ENCODE data around the gene SGSH. TPM values are rescaled to one million over a fixed set of nuclear protein-coding genes. Genes with fewer than 3 reads are reported as not detected.
"Not testable (repeated sequence)": the region's sequence is repeated elsewhere in the genome, so short reads cannot be mapped to it uniquely, and the experiment has no call there.

SGSH gene
- total and polyA plus RNA-seq, 4 donors: 11.1 to 61.3 (median 42.7) TPM

DNA sequence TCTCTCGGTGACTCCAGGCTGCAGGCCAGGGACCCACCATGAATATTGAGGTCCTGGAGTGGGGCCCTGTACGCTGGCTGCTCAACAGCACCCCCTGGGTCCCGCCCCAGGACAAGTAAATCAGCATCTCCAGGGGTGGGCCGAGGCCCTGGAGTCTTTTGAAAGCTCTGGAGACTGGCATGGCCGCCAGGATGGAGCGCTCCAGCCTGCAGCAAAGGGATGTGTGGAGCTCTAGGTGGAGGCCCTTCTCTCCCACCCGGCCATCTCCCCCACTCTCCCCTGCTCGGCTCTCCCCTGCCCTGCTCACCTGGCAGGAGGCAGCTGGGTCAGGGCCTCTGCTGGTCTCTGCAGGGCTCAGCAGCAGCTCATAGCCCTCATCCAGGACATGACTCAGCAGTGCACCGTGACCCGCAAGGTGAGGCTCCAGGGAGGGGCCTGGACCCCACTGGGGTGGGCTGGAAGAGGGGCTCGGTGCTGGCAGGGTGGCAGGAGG lies 16.6 kb downstream of the SGSH start:
- ATAC-seq (ENCODE audit: low FRiP score): no peak

DNA sequence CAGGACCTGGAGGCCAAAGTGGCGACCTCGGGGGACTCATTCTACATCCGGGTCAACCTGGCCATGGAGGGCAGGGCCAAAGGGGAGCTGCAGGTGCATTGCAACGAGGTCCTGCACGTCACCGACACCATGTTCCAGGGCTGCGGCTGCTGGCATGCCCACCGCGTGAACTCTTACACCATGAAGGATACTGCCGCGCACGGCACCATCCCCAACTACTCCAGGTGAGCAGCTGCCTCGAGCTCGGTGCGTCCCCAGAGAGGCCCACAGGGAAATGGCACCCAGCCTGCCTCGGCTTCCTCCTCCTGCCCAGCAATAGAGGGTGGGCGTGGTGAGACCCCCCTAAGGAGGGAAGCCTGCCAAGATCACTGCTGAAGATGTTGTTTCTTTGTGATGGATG lies 17.9 kb downstream of the SGSH start:
- no peaks in the 10 kb centered on the region for H3K36me3 ChIP-seq (ENCODE audit: control insufficient read depth in 1 of 2, insufficient read depth in 2 of 2, low read length in 1 of 2)
- intact Hi-C loops (cut with DNase I): no loop called here
- no peaks in the 10 kb centered on the region for H3K4me1 ChIP-seq (ENCODE audit: control insufficient read depth in 1 of 2, insufficient read depth in 2 of 2, low read length in 2 of 2)
- H3K27me3 ChIP-seq (ENCODE audit: control insufficient read depth in 1 of 2, insufficient read depth in 2 of 2, low read length in 1 of 2): no peaks in the 10 kb centered on the region
- DNase-seq (no peak), ATAC-seq (ENCODE audit: low FRiP score) (no peak)
- 86 to 89% methylated on average over 17 of the region's 17 CpGs for WGBS, 2 donors
- H3K9me3 ChIP-seq (ENCODE audit: control insufficient read depth, low read length): no peaks in the 10 kb centered on the region
- H3K27ac ChIP-seq (ENCODE audit: low read depth in 1 of 2, low read length in 2 of 2): no peak overlapping the region
- H3K4me3 ChIP-seq (ENCODE audit: low read length in 2 of 2): no peak overlapping the region

More for the DNA sequence above, 16.6 kb downstream of the SGSH start:
- intact Hi-C loops (cut with DNase I): no loop called here
- Histone ChIP-seq H3K9me3 (ENCODE audit: control insufficient read depth, low read length) (no peaks in the 10 kb centered on the region), H3K4me1 (ENCODE audit: control insufficient read depth in 1 of 2, insufficient read depth in 2 of 2, low read length in 2 of 2) (no peaks in the 10 kb centered on the region), H3K27ac (ENCODE audit: low read depth in 1 of 2, low read length in 2 of 2) (no peak overlapping the region), H3K4me3 (ENCODE audit: low read length in 2 of 2) (no peak overlapping the region), H3K27me3 (ENCODE audit: control insufficient read depth in 1 of 2, insufficient read depth in 2 of 2, low read length in 1 of 2) (no peaks in the 10 kb centered on the region), H3K36me3 (ENCODE audit: control insufficient read depth in 1 of 2, insufficient read depth in 2 of 2, low read length in 1 of 2) (no peaks in the 10 kb centered on the region)
- WGBS, 2 donors: 79 to 81% methylated on average over 11 of the region's 11 CpGs
- DNase-seq: no peak

DNA sequence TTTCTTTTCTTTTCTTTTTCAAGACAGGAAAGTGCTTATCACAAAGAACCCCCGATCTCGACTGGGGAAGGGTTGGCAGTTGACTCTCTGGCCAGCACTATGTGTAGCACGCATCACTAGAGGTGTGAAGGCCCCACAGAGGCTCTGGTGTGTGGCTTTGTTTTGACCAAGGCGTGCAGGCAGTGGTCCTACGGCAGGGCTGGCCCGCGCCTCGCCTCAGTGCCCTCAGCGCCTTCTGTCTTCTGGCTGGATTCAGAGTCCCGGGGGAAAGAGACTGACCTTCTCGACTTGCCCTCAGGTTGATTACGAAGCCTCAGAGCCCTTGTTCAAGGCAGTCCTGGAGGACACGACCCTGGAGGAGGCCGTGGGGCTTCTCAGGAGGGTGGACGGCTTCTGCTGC lies 18.7 kb downstream of the SGSH start:
- Histone ChIP-seq H3K27ac (ENCODE audit: low read depth in 1 of 2, low read length in 2 of 2) (no peak overlapping the region), H3K4me3 (ENCODE audit: low read length in 2 of 2) (no peak overlapping the region), H3K36me3 (ENCODE audit: control insufficient read depth in 1 of 2, insufficient read depth in 2 of 2, low read length in 1 of 2) (no peaks in the 10 kb centered on the region), H3K27me3 (ENCODE audit: control insufficient read depth in 1 of 2, insufficient read depth in 2 of 2, low read length in 1 of 2) (no peaks in the 10 kb centered on the region), H3K4me1 (ENCODE audit: control insufficient read depth in 1 of 2, insufficient read depth in 2 of 2, low read length in 2 of 2) (no peaks in the 10 kb centered on the region), H3K9me3 (ENCODE audit: control insufficient read depth, low read length) (no peaks in the 10 kb centered on the region)
- DNase-seq (no peak), ATAC-seq (ENCODE audit: low FRiP score) (no peak)
- WGBS, 2 donors: 82 to 85% methylated on average over 15 of the region's 15 CpGs
- intact Hi-C loops (cut with DNase I): no loop called here

DNA sequence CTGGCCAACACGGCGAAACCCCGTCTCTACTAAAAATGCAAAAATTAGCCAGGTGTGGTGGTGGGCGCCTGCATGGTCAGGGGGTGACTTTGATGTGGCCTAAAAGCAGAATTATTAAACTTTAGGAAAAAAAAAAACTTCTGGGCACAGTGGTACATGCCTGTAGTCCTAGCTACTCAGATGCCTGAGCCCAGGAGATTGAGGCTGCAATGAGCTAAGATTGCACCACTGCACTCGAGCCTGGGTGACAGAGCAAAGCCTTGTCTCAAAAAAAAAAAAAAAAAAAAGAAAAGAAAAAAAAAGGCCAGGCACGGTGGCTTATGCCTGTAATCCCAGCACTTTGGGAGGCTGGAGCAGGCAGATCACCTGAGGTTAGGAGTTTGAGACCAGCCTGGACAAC lies 20.8 kb downstream of the SGSH start:
- H3K4me3 ChIP-seq (ENCODE audit: low read length in 2 of 2); H3K36me3 ChIP-seq (ENCODE audit: control insufficient read depth in 1 of 2, insufficient read depth in 2 of 2, low read length in 1 of 2); H3K4me1 ChIP-seq (ENCODE audit: control insufficient read depth in 1 of 2, insufficient read depth in 2 of 2, low read length in 2 of 2); H3K27ac ChIP-seq (ENCODE audit: low read depth in 1 of 2, low read length in 2 of 2); H3K27me3 ChIP-seq (ENCODE audit: control insufficient read depth in 1 of 2, insufficient read depth in 2 of 2, low read length in 1 of 2); H3K9me3 ChIP-seq (ENCODE audit: control insufficient read depth, low read length); ATAC-seq (ENCODE audit: low FRiP score); intact Hi-C loops (cut with DNase I); DNase-seq: not testable (repeated sequence)
- WGBS, 2 donors: 58 to 62% methylated on average over 6 of the region's 6 CpGs

DNA sequence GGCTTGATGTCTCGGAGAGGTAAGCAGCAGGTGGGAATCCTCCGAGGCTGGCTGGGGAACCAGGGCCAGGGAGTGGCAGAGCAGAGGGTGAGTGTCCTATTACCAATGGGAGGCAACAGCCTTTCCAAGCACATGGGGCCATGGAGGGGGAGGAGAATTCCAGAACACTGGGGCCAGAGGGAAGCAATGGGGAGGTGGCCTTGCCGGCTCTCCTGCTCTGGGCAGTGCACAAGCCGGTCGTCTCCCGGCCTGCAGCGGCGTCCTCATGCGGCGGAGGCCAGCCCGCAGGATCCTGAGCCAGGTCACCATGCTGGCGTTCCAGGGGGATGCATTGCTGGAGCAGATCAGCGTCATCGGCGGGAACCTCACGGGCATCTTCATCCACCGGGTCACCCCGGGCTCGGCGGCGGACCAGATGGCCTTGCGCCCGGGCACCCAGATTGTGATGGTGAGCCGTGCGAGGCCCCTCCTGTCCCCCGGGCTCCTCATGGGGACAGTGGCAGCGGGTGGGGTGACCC lies 21.9 kb downstream of the SGSH start:
- intact Hi-C loops (cut with DNase I): no loop called here
- H3K36me3 ChIP-seq (ENCODE audit: control insufficient read depth in 1 of 2, insufficient read depth in 2 of 2, low read length in 1 of 2): no peaks in the 10 kb centered on the region
- no peak overlapping the region for H3K27ac ChIP-seq (ENCODE audit: low read depth in 1 of 2, low read length in 2 of 2)
- WGBS, 2 donors: 74 to 75% methylated on average over 24 to 27 of the region's 27 CpGs
- H3K4me1 ChIP-seq (ENCODE audit: control insufficient read depth in 1 of 2, insufficient read depth in 2 of 2, low read length in 2 of 2): no peaks in the 10 kb centered on the region
- ATAC-seq (ENCODE audit: low FRiP score) (no peak), DNase-seq (no peak)
- H3K9me3 ChIP-seq (ENCODE audit: control insufficient read depth, low read length): no peaks in the 10 kb centered on the region
- H3K4me3 ChIP-seq (ENCODE audit: low read length in 2 of 2): no peak overlapping the region
- H3K27me3 ChIP-seq (ENCODE audit: control insufficient read depth in 1 of 2, insufficient read depth in 2 of 2, low read length in 1 of 2): no peaks in the 10 kb centered on the region

DNA sequence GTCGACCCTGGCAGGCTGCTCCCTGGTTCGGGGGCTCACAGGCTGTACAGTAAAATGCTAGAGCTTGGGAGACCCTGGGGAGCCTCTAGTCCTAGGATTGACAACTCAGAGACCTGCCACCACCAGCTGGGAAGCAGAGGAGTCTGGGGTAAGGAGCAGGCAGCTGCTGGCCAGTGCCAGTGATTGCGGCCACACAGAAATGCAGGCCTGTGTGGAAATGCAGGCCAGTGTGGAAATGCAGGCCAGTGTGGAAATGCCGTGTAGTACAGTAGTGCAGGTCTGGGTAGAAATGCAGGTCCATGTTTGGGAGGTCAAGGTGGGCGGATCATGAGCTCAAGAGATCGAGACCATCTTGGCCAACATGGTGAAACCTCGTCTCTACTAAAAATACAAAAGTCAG lies 23.5 kb downstream of the SGSH start:
- ATAC-seq (ENCODE audit: low FRiP score) (no peak), DNase-seq (no peak)
- intact Hi-C loops (cut with DNase I): no loop called here
- Histone ChIP-seq H3K4me1 (ENCODE audit: control insufficient read depth in 1 of 2, insufficient read depth in 2 of 2, low read length in 2 of 2) (no peaks in the 10 kb centered on the region), H3K27ac (ENCODE audit: low read depth in 1 of 2, low read length in 2 of 2) (no peak overlapping the region), H3K9me3 (ENCODE audit: control insufficient read depth, low read length) (no peaks in the 10 kb centered on the region), H3K4me3 (ENCODE audit: low read length in 2 of 2) (no peak overlapping the region), H3K27me3 (ENCODE audit: control insufficient read depth in 1 of 2, insufficient read depth in 2 of 2, low read length in 1 of 2) (no peaks in the 10 kb centered on the region), H3K36me3 (ENCODE audit: control insufficient read depth in 1 of 2, insufficient read depth in 2 of 2, low read length in 1 of 2) (no peaks in the 10 kb centered on the region)
- 87 to 88% methylated on average over 7 of the region's 7 CpGs for whole genome bisulfite sequencing, 2 donors

DNA sequence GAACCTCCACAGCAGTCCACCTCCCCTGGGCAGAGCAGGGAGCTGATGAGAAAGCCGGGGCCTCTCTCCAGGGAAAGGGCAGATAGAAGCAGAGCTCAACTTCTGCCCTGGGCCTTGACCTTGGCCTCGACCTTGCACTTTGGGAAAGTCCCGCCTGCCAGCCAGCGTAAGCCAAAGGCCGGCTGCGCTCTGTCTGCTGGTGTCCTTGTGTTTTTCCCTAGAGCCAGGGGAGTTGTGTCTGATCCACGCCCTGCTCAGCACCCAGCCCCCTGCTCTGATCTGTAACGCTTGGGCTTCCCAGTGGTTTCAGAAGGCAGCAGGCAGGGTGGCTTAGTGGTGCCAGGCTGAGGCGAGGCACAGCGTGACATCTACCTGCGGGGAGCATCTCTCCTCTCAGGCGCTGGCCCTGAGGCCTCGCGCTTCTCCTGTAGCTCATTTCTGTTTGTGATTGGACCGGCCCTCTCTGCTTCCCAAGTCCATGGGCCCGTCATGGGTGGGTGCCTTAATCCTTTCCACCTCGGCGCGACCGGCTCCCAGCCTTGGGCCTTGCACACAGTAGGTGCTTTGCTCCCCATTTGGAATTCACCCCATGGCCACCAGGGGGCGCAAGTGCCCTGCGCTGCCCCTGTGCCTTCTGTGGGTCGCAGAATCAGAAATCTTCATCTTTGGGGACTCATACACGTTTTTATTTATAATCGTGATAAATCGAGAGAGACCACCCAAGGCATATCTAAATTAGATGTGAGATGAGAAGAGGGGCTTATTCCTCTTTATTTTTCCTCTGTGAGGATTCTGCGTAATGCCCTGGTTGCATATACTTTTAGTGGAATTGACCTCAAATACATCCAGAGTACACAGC lies 24.2 kb downstream of the SGSH start:
- WGBS, 2 donors: 59 to 63% methylated on average over 27 of the region's 27 CpGs
- Histone ChIP-seq H3K4me3 (ENCODE audit: low read length in 2 of 2) (no peak overlapping the region), H3K4me1 (ENCODE audit: control insufficient read depth in 1 of 2, insufficient read depth in 2 of 2, low read length in 2 of 2) (no peaks in the 10 kb centered on the region), H3K27me3 (ENCODE audit: control insufficient read depth in 1 of 2, insufficient read depth in 2 of 2, low read length in 1 of 2) (no peaks in the 10 kb centered on the region), H3K36me3 (ENCODE audit: control insufficient read depth in 1 of 2, insufficient read depth in 2 of 2, low read length in 1 of 2) (no peaks in the 10 kb centered on the region), H3K9me3 (ENCODE audit: control insufficient read depth, low read length) (no peaks in the 10 kb centered on the region), H3K27ac (ENCODE audit: low read depth in 1 of 2, low read length in 2 of 2) (no peak overlapping the region)
- intact Hi-C loops (cut with DNase I): no loop called here
- DNase-seq (no peak), ATAC-seq (ENCODE audit: low FRiP score) (no peak)

DNA sequence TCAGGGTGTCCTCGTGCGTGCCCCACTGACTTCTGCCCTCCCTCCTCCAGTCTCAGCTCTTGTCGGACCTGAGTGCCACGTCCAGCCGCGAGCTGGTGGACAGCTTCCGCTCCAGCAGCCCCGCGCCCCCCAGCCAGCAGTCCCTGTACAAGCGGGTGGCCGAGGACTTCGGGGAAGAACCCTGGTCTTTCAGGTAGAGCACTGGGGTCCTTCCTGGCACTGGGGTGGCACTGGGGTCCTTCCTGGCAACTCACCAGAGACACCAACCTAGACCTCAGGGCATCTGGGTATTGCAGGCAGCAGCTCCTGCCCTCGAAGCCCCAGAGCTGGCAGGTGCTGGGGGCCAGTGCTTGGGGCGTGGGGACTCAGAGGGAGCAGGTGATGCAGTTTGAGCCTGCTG lies 25.0 kb downstream of the SGSH start:
- H3K27ac ChIP-seq (ENCODE audit: low read depth in 1 of 2, low read length in 2 of 2): no peak overlapping the region
- no peaks in the 10 kb centered on the region for H3K4me1 ChIP-seq (ENCODE audit: control insufficient read depth in 1 of 2, insufficient read depth in 2 of 2, low read length in 2 of 2)
- no peak overlapping the region for H3K4me3 ChIP-seq (ENCODE audit: low read length in 2 of 2)
- H3K9me3 ChIP-seq (ENCODE audit: control insufficient read depth, low read length): no peaks in the 10 kb centered on the region
- H3K36me3 ChIP-seq (ENCODE audit: control insufficient read depth in 1 of 2, insufficient read depth in 2 of 2, low read length in 1 of 2): no peaks in the 10 kb centered on the region
- WGBS, 2 donors: 81 to 88% methylated on average over 14 of the region's 14 CpGs
- no peak for DNase-seq
- no peak for ATAC-seq (ENCODE audit: low FRiP score)
- no peaks in the 10 kb centered on the region for H3K27me3 ChIP-seq (ENCODE audit: control insufficient read depth in 1 of 2, insufficient read depth in 2 of 2, low read length in 1 of 2)
- intact Hi-C loops (cut with DNase I): no loop called here
